Measurements from ENCODE around the gene MAP3K19.
A peak's percentile ranks its signal among the peaks of the same experiment; 100 is the strongest.

The MAP3K19 gene

GRCh38 chr2:134919341-134920210 is 127.7 kb downstream of the MAP3K19 start:
- DNase-seq, result peak; percentile 21

GRCh38 chr2:134918526-134919340 is 128.5 kb downstream of the MAP3K19 start, which contains the start of gene CCNT2:
TSS of gene CCNT2 (plus strand) at chr2:134918822. CDS start at chr2:134918855, 33 bp downstream.
- peak; percentile 100 for DNase-seq

GRCh38 chr2:134917888-134918525 is 129.2 kb downstream of the MAP3K19 start:
- DNase-seq, result no peak

GRCh38 chr2:134917360-134917865 is 129.8 kb downstream of the MAP3K19 start:
- DNase-seq, result peak; percentile 2
